Activated CD4-positive, alpha-beta T cell treated with anti-CD3 and anti-CD28 coated beads, Interleukin-10, Interleukin-2, amounts not matched to agents 100 ng/mL and 50 ng/mL, durations not matched to agents 16 hours and 8 hours (primary cell): Measurements from ENCODE around the gene CCDC71L.

Source experiments
- DNase-seq: peaks from one replicate; pipeline ENCODE4 v3.0.0-alpha.2; 2020

CCDC71L gene

DNA sequence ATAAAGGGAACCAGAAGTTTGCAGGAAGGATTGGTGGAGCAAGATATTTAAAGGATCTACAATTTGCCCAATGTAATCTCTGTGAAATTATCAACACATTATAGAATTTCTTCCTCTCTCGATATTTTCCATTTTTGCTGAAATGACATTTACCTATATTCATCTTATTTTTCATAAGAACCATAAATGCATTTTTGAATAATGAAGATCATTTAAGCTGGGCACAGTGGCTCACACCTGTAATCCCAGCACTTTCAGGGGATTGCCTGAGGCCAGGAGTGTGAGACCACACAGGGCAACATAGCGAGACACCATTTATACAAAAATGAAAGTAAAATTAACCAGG lies 37.7 kb downstream of the CCDC71L start:
- DNase-seq = no peak

DNA sequence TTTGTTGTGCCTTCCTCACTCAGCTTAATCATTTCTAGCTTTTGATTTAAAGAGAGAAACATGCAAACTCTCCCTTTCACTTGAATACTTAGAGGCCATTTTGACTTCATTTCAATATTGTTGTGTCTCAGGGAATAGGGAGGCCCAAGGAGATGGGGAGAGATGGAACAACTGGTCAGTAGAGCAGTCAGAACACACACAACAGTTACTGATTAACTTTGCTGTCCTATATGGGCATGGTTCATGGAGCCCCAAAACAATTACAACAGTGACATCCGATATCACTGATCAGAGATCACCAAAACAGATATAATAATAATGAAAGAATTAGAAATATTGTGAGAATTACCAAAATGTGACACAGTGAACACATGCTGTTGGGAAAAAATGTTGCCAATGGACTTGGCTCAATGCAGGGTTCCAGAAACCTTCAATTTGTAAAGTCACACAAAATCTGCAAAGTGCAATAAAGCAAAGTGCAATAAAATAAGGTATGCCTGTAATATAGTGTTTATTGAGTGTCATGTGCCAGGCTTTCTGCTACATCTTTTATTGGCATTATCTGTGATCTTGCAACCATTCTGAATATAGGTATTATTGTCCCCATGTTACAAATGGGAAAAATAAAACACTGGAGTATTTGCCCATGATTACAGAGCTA lies 38.2 kb downstream of the CCDC71L start:
- DNase-seq = no peak

- no peak for DNase-seq
These were observed 39.4 kb downstream of the CCDC71L start for GRCh38 chr7:106621393-106622132.

DNA sequence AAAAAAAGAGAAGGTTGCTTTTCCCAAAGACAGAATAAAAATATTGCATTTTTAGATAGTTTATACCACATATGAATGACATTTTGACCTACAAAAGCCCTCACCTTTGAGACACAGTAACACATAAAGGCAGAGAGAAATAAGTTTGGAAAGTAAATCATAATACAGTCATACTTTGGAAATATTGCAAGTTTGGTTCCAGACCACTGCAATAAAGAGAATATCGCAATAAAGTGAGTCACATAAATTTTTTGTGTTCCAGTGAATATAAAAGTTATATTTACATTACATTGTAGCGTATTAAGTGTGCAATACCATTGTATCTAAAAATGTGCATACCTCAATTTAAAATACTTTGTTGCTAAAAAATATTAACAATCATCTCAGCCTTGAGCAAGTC lies 40.3 kb downstream of the CCDC71L start:
- no peak for DNase-seq

GRCh38 chr7:106620034-106620433 lies 40.9 kb downstream of the CCDC71L start:
- DNase-seq = no peak

GRCh38 chr7:106619213-106619612 lies 41.7 kb downstream of the CCDC71L start:
- DNase-seq = no peak

- no peak for DNase-seq
These were observed 42.5 kb downstream of the CCDC71L start for GRCh38 chr7:106618480-106618879.

- DNase-seq = no peak
These were observed 43.1 kb downstream of the CCDC71L start for GRCh38 chr7:106617860-106618259.

- DNase-seq = no peak
These were observed 44.3 kb downstream of the CCDC71L start for GRCh38 chr7:106616708-106617051.

DNA sequence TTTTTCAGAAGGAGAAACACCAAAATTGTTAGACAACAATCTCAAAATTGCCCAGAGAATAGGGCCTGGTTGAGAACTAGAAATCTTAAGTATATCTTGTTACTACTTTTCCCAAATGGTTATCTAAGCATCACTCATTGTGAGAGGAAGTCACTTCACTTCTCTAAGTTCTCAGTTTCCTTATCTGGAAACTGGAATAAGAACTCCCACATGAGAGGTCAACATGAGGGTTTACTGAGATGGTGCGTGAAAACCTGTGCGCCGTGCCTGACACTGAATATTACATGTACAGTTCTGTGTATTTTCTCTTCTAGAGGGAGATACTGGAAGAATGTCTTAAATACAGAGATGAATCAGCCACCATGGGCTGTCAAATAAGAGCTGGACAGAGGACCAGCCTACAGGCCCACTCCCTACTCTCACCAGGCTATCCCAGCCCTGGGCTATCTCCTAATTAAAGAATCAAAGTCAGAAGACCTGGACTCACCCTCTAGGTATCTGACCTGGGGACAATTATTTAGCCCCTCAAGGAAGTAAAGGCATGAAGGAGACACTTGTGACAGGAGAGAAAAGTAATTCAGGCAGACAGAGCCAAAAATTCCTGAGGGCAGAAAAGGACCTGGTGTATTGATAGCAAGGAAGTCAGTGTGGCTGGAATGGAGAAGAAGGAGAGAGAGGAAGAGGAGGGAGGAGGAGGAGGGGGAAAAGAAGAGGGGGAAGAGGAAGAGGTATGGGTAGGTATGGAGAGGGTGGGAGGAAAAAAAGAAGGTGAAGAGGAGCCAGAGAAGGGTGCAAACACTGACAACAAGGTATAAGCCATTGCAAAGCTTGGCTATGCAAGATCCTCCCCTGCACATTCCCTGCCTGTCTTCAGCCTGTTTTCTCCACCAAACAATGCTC lies 44.9 kb downstream of the CCDC71L start:
- DNase-seq = no peak

DNA sequence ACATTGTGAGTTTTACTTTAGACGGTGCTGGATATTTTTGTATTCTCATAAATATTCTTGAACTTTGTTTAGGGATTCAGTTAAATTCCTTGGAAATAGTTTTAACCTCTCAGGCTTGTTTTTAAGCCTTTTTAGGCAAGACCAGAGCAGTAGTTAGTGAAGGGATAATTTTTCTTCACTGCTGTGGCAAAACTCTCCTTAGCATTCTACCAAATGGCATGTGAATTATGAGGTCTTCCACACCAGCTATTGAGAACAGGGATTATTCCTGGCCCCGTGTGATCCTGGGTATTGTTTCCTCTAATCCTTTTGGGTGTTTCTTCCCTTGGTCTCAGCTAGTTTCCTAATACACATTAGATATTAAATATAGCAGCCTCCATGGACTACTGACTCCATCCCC lies 46.2 kb downstream of the CCDC71L start:
- no peak for DNase-seq

DNA sequence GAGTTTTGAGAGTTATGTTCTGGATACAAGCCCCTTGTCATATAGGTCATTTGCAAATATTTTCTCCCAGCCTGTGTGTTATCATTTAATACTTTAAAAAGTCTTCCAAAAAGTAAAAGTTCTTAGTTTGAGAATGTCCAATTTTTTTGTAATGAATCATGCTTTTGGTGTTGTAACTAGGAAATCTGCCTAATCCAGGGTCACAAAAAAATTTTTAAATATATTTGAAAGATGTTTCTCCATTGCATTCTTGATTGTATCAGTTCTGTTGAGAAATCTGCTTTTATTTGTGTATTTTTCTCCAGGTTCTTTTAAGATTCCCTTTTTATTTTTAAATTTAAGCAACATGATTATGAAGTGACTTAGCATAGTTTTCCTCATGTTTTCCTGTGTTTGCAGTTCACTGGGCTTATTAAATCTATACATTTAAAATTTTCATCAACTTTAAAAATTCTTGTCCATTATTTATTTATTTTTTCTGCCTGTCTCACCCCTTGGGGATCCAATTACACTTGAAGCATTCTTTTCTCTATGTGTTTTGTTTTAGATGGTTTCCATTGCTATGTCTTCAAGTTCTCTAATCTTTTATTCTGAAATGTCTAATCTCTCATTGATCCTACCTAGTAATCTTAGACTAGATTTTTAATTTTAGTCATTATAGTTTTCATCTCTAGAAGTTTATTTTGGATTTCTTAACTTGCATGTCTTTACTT lies 47.0 kb downstream of the CCDC71L start:
- no peak for DNase-seq

DNA sequence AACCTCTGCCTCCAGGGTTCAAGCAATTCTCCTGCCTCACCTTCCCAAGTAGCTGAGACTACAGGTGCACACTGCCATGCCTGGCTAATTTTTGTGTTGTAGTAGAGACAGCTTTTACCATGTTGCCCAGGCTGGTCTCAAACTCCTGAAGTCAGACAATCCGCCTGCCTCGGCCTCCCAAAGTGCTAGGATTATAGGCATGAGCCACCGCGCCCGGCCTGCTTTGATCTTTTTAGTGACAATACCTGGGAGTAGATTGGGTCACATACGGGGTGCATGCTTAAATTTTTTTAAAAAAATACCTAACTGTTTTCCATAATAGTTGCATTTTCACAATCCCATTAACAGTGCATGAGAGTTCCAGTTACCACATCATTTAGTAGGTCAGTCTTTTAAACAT lies 47.7 kb downstream of the CCDC71L start:
- DNase-seq = no peak

GRCh38 chr7:106612432-106612831 lies 48.5 kb downstream of the CCDC71L start:
- no peak for DNase-seq

DNA sequence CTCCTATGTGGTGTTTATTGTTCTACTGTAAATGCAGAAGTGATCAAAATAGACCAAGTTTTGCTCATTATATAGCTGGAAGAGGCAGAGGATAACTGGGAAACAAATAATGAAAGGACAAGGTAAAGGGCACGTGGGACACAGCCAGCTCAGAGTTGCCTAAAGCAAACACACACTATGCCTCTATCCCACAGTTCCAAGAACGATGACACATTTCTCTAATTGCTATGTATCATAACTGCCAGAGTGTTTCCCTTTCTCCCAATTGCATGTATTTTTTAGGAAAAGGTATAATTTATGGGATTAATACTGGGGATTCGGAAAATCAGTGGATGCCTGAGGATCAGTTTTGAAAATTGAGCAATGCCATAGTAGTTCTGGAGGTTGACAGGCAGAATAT lies 49.0 kb downstream of the CCDC71L start:
- no peak for DNase-seq

- DNase-seq = no peak
These were observed 49.7 kb downstream of the CCDC71L start for GRCh38 chr7:106610996-106611886.

- no peak for DNase-seq
These were observed 51.5 kb downstream of the CCDC71L start for GRCh38 chr7:106609416-106609815.

DNA sequence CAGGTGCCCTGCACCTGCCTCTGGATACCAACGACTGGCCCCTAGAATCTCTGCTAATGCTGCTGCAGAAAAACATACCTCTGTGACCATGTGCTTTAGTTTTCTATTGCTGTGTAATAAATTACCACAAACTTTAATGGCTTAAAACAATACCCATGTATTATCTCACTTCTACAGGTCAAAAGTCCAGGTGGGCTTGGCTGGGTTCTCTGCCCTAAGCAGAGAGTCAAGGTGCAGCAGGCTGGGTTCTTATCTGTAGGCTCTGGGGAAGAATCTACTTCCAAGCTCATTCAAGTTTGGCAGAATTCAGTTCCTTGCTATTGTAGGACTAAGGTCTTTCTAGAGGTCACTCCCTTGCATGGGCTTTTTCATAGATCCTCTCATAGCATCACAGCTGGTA lies 52.3 kb downstream of the CCDC71L start:
- no peak for DNase-seq
